Measurements from ENCODE around the gene SOX6.
A peak's percentile ranks its signal among the peaks of the same experiment; 100 is the strongest.
"Not testable (repeated sequence)": the region's sequence is repeated elsewhere in the genome, so short reads cannot be mapped to it uniquely, and the experiment has no call there.

Gene SOX6

GRCh38 chr11:15944460-15944859, 411.9 kb downstream of the SOX6 start:
- DNase-seq: no peak

- no peak for DNase-seq
Measured at GRCh38 chr11:15943418-15944197, 412.7 kb downstream of the SOX6 start.

- DNase-seq: no peak
Measured at GRCh38 chr11:15942936-15943335, 413.4 kb downstream of the SOX6 start.

GRCh38 chr11:15942126-15942525, 414.2 kb downstream of the SOX6 start:
- no peak for DNase-seq

- DNase-seq: peak; percentile 92
Measured at GRCh38 chr11:15941206-15941770, 415.1 kb downstream of the SOX6 start.

GRCh38 chr11:15940462-15941205, 415.7 kb downstream of the SOX6 start:
- no peak for DNase-seq

GRCh38 chr11:15938983-15939382, 417.4 kb downstream of the SOX6 start:
- no peak for DNase-seq

GRCh38 chr11:15938121-15938611, 418.2 kb downstream of the SOX6 start:
- DNase-seq: peak; percentile 62

GRCh38 chr11:15937601-15938120, 418.7 kb downstream of the SOX6 start:
- no peak for DNase-seq

GRCh38 chr11:15936011-15936410, 420.3 kb downstream of the SOX6 start:
- no peak for DNase-seq

GRCh38 chr11:15935373-15935772, 421.0 kb downstream of the SOX6 start:
- no peak for DNase-seq

- peak; percentile 55 for DNase-seq
Measured at GRCh38 chr11:15933886-15934625, 422.3 kb downstream of the SOX6 start.

GRCh38 chr11:15932417-15932816, 423.9 kb downstream of the SOX6 start:
- no peak for DNase-seq

- DNase-seq: no peak
Measured at GRCh38 chr11:15931497-15931896, 424.8 kb downstream of the SOX6 start.

GRCh38 chr11:15930442-15931025, 425.8 kb downstream of the SOX6 start:
- no peak for DNase-seq

- no peak for DNase-seq
Measured at GRCh38 chr11:15929371-15929901, 426.9 kb downstream of the SOX6 start.

GRCh38 chr11:15927864-15928217, 428.5 kb downstream of the SOX6 start:
- DNase-seq: no peak

GRCh38 chr11:15927196-15927863, 429.0 kb downstream of the SOX6 start:
- DNase-seq: no peak

GRCh38 chr11:15926071-15926470, 430.3 kb downstream of the SOX6 start:
- no peak for DNase-seq

- no peak for DNase-seq
Measured at GRCh38 chr11:15923183-15923582, 433.2 kb downstream of the SOX6 start.

GRCh38 chr11:15922745-15923144, 433.6 kb downstream of the SOX6 start:
- not testable (repeated sequence) for DNase-seq
